ENCODE results near the gene CRTC3.

Gene CRTC3

GRCh38 chr15:90641581-90642463, 112.1 kb downstream of the CRTC3 start:
- 0 out of 2 replicates have a peak, but pooled peaks cover 5% of the 10 kb centered on the region for H4K20me1 ChIP-seq
- no peak overlapping the region for H3K9ac ChIP-seq
- no peak for TF ChIP-seq Cebpa-rat (IDR thresholded peaks at IDR 0.05)
- H3K27me3 ChIP-seq: no peaks in the 10 kb centered on the region
- no peak overlapping the region for H3K4me3 ChIP-seq
- H3K4me2 ChIP-seq: no peak overlapping the region
- H3K36me3 ChIP-seq: peaks cover 53% of the 10 kb centered on the region
- H3K27ac ChIP-seq: no peak overlapping the region
- peaks cover 31% of the 10 kb centered on the region for H3K4me1 ChIP-seq
- no peaks in the 10 kb centered on the region for H3K9me3 ChIP-seq

- no peak for TF ChIP-seq Cebpa-rat (IDR thresholded peaks at IDR 0.05)
- peaks cover 53% of the 10 kb centered on the region for H3K36me3 ChIP-seq
- no peak overlapping the region for H3K4me2 ChIP-seq
- peaks cover 29% of the 10 kb centered on the region for H3K4me1 ChIP-seq
- no peaks in the 10 kb centered on the region for H3K27me3 ChIP-seq
- H3K4me3 ChIP-seq: no peak overlapping the region
- no peak overlapping the region for H3K27ac ChIP-seq
- 0 out of 2 replicates have a peak, but pooled peaks cover 5% of the 10 kb centered on the region for H4K20me1 ChIP-seq
- no peak overlapping the region for H3K9ac ChIP-seq
- no peaks in the 10 kb centered on the region for H3K9me3 ChIP-seq
Measured at GRCh38 chr15:90642464-90643300, 113.0 kb downstream of the CRTC3 start.

- Histone ChIP-seq H3K4me2 (no peak overlapping the region), H3K36me3 (peaks cover 53% of the 10 kb centered on the region)
Measured at GRCh38 chr15:90643301-90643632, 113.5 kb downstream of the CRTC3 start.

GRCh38 chr15:90644526-90644925, 114.8 kb downstream of the CRTC3 start:
- Histone ChIP-seq H3K4me1 (peaks cover 33% of the 10 kb centered on the region), H3K36me3 (peaks cover 42% of the 10 kb centered on the region), H3K27me3 (no peaks in the 10 kb centered on the region), H3K27ac (no peak overlapping the region), H3K4me3 (no peak overlapping the region), H3K9me3 (no peaks in the 10 kb centered on the region), H3K4me2 (no peak overlapping the region), H3K9ac (no peak overlapping the region), H4K20me1 (0 out of 2 replicates have a peak, but pooled peaks cover 5% of the 10 kb centered on the region)
- TF ChIP-seq Cebpa-rat (IDR thresholded peaks at IDR 0.05): no peak

More at GRCh38 chr15:90643301-90643632, 113.5 kb downstream of the CRTC3 start:
- no peaks in the 10 kb centered on the region for H3K27me3 ChIP-seq
- no peaks in the 10 kb centered on the region for H3K9me3 ChIP-seq
- no peak overlapping the region for H3K27ac ChIP-seq
- H3K9ac ChIP-seq: no peak overlapping the region
- no peak for TF ChIP-seq Cebpa-rat (IDR thresholded peaks at IDR 0.05)
- H3K4me1 ChIP-seq: peaks cover 29% of the 10 kb centered on the region
- no peak overlapping the region for H3K4me3 ChIP-seq
- H4K20me1 ChIP-seq: 0 out of 2 replicates have a peak, but pooled peaks cover 5% of the 10 kb centered on the region

GRCh38 chr15:90644952-90645725, 115.4 kb downstream of the CRTC3 start:
- no peaks in the 10 kb centered on the region for H3K27me3 ChIP-seq
- 0 out of 2 replicates have a peak, but pooled peaks cover 5% of the 10 kb centered on the region for H4K20me1 ChIP-seq
- no peaks in the 10 kb centered on the region for H3K9me3 ChIP-seq
- H3K4me3 ChIP-seq: no peak overlapping the region
- no peak overlapping the region for H3K4me2 ChIP-seq
- H3K36me3 ChIP-seq: peaks cover 39% of the 10 kb centered on the region
- no peak for TF ChIP-seq Cebpa-rat (IDR thresholded peaks at IDR 0.05)
- peaks cover 34% of the 10 kb centered on the region for H3K4me1 ChIP-seq
- H3K9ac ChIP-seq: no peak overlapping the region
- H3K27ac ChIP-seq: no peak overlapping the region

- 0 out of 2 replicates have a peak, but pooled peaks cover 5% of the 10 kb centered on the region for H4K20me1 ChIP-seq
- no peak for TF ChIP-seq Cebpa-rat (IDR thresholded peaks at IDR 0.05)
- no peak overlapping the region for H3K27ac ChIP-seq
- H3K36me3 ChIP-seq: peaks cover 30% of the 10 kb centered on the region
- H3K4me1 ChIP-seq: peaks cover 32% of the 10 kb centered on the region
- H3K4me2 ChIP-seq: no peak overlapping the region
- H3K9me3 ChIP-seq: no peaks in the 10 kb centered on the region
- H3K4me3 ChIP-seq: no peak overlapping the region
- H3K27me3 ChIP-seq: no peaks in the 10 kb centered on the region
- no peak overlapping the region for H3K9ac ChIP-seq
Measured at GRCh38 chr15:90645873-90646575, 116.3 kb downstream of the CRTC3 start.

- peaks cover 23% of the 10 kb centered on the region for H3K36me3 ChIP-seq
- no peak overlapping the region for H3K4me3 ChIP-seq
- no peak overlapping the region for H3K27ac ChIP-seq
- H4K20me1 ChIP-seq: 0 out of 2 replicates have a peak, but pooled peaks cover 5% of the 10 kb centered on the region
- H3K4me2 ChIP-seq: no peak overlapping the region
- TF ChIP-seq Cebpa-rat (IDR thresholded peaks at IDR 0.05): no peak
- H3K9ac ChIP-seq: no peak overlapping the region
- H3K4me1 ChIP-seq: peaks cover 32% of the 10 kb centered on the region
- H3K9me3 ChIP-seq: no peaks in the 10 kb centered on the region
- no peaks in the 10 kb centered on the region for H3K27me3 ChIP-seq
Measured at GRCh38 chr15:90646662-90647305, 117.1 kb downstream of the CRTC3 start.

- Histone ChIP-seq H3K9ac (no peak overlapping the region), H3K9me3 (no peaks in the 10 kb centered on the region), H3K4me3 (no peak overlapping the region), H3K4me1 (peaks cover 32% of the 10 kb centered on the region), H3K36me3 (peaks cover 17% of the 10 kb centered on the region), H3K27me3 (no peaks in the 10 kb centered on the region), H4K20me1 (0 out of 2 replicates have a peak, but pooled peaks cover 5% of the 10 kb centered on the region), H3K4me2 (no peak overlapping the region), H3K27ac (no peak overlapping the region)
- TF ChIP-seq Cebpa-rat (IDR thresholded peaks at IDR 0.05): no peak
Measured at GRCh38 chr15:90647326-90647725, 117.6 kb downstream of the CRTC3 start.
